GM18907 (cell line): ENCODE measurements around the gene PACSIN2.

Experiments
- ATAC-seq: cut with Tn5 transposase; IDR thresholded peaks from one replicate; pipeline ENCODE4 v1.9.1; 2021; ENCODE audit warnings: mild to moderate bottlenecking, moderate library complexity; ENCODE audit not compliant: unreplicated experiment

PACSIN2 gene

GRCh38 chr22:42887120-42887519 lies 127.8 kb downstream of the PACSIN2 start:
- no peak for ATAC-seq

- ATAC-seq: no peak
Measured at GRCh38 chr22:42885446-42885845, 129.5 kb downstream of the PACSIN2 start.

GRCh38 chr22:42884616-42885375 lies 130.2 kb downstream of the PACSIN2 start:
- no peak for ATAC-seq

- no peak for ATAC-seq
Measured at GRCh38 chr22:42883970-42884369, 131.0 kb downstream of the PACSIN2 start.

GRCh38 chr22:42883121-42883520 lies 131.8 kb downstream of the PACSIN2 start:
- ATAC-seq: no peak

GRCh38 chr22:42881982-42882656 lies 132.8 kb downstream of the PACSIN2 start:
- no peak for ATAC-seq

- ATAC-seq: no peak
Measured at GRCh38 chr22:42881298-42881697, 133.7 kb downstream of the PACSIN2 start.

- ATAC-seq: no peak
Measured at GRCh38 chr22:42880815-42881214, 134.1 kb downstream of the PACSIN2 start.

GRCh38 chr22:42879371-42880021 lies 135.5 kb downstream of the PACSIN2 start:
- ATAC-seq: no peak

GRCh38 chr22:42878561-42879305 lies 136.2 kb downstream of the PACSIN2 start:
- no peak for ATAC-seq

- ATAC-seq: no peak
Measured at GRCh38 chr22:42877597-42878340, 137.2 kb downstream of the PACSIN2 start.

- ATAC-seq: no peak
Measured at GRCh38 chr22:42877158-42877557, 137.8 kb downstream of the PACSIN2 start.

GRCh38 chr22:42876041-42876440 lies 138.9 kb downstream of the PACSIN2 start:
- no peak for ATAC-seq

GRCh38 chr22:42874010-42874409 lies 140.9 kb downstream of the PACSIN2 start:
- no peak for ATAC-seq

GRCh38 chr22:42873356-42873755 lies 141.6 kb downstream of the PACSIN2 start:
- no peak for ATAC-seq

GRCh38 chr22:42872821-42873220 lies 142.1 kb downstream of the PACSIN2 start:
- ATAC-seq: no peak

- no peak for ATAC-seq
Measured at GRCh38 chr22:42871146-42872050, 143.6 kb downstream of the PACSIN2 start.

GRCh38 chr22:42869888-42870480 lies 145.0 kb downstream of the PACSIN2 start:
- no peak for ATAC-seq

GRCh38 chr22:42869463-42869862 lies 145.5 kb downstream of the PACSIN2 start:
- no peak for ATAC-seq
